HG03196 (cell line): ENCODE results near the gene B3GNT4.
"Not testable (repeated sequence)": the region's sequence is repeated elsewhere in the genome, so short reads cannot be mapped to it uniquely, and the experiment has no call there.

ENCODE experiments used
- ATAC-seq: cut with Tn5 transposase; IDR thresholded peaks from one replicate; pipeline ENCODE4 v1.9.1; 2021; ENCODE audit not compliant: unreplicated experiment

B3GNT4 gene

GRCh38 chr12:122187466-122187865 is 16.0 kb upstream of the B3GNT4 start:
- no peak for ATAC-seq

- ATAC-seq, result no peak
These were observed 13.7 kb upstream of the B3GNT4 start for GRCh38 chr12:122189626-122190475.

- no peak for ATAC-seq
These were observed 12.5 kb upstream of the B3GNT4 start for GRCh38 chr12:122190842-122191668.

GRCh38 chr12:122192441-122192840 is 11.1 kb upstream of the B3GNT4 start:
- no peak for ATAC-seq

- no peak for ATAC-seq
These were observed 8.7 kb upstream of the B3GNT4 start for GRCh38 chr12:122194804-122195203.

- no peak for ATAC-seq
These were observed 8.1 kb upstream of the B3GNT4 start for GRCh38 chr12:122195405-122195804.

- no peak for ATAC-seq
These were observed 5.9 kb upstream of the B3GNT4 start for GRCh38 chr12:122197612-122197966.

- ATAC-seq, result no peak
These were observed 3.8 kb upstream of the B3GNT4 start for GRCh38 chr12:122199484-122200355.

GRCh38 chr12:122200541-122201175 is 2.9 kb upstream of the B3GNT4 start:
- ATAC-seq, result no peak

GRCh38 chr12:122201381-122201780 is 2.1 kb upstream of the B3GNT4 start:
- no peak for ATAC-seq

GRCh38 chr12:122202017-122202416 is 1.5 kb upstream of the B3GNT4 start:
- no peak for ATAC-seq

GRCh38 chr12:122202811-122203210 is 698 bp upstream of the B3GNT4 start:
- ATAC-seq, result not testable (repeated sequence)

GRCh38 chr12:122204167-122205052 is 901 bp downstream of the B3GNT4 start:
- ATAC-seq, result no peak

GRCh38 chr12:122205053-122205925 is 1.8 kb downstream of the B3GNT4 start:
- no peak for ATAC-seq

GRCh38 chr12:122206111-122206881 is 2.8 kb downstream of the B3GNT4 start:
- no peak for ATAC-seq

- no peak for ATAC-seq
These were observed 3.5 kb downstream of the B3GNT4 start for GRCh38 chr12:122206976-122207375.

GRCh38 chr12:122207391-122207790 is 3.9 kb downstream of the B3GNT4 start:
- ATAC-seq, result no peak
